SU-DHL-6 (cell line): ENCODE data around the gene TRAF4.

Experiments used
- CTCF ChIP-seq: fragments of 200-600 bp; sonication (generic); IDR thresholded peaks from one replicate; pipeline ENCODE4 v1.5.1; 2017; ENCODE audit warnings: antibody characterized with exemption, mild to moderate bottlenecking, low read length, moderate library complexity; ENCODE audit not compliant: insufficient read depth, poor library complexity, severe bottlenecking
- EZH2phosphoT487 ChIP-seq: fragments of 200-600 bp; sonication (generic), shearing (Covaris generic); conservative IDR thresholded peaks from 2 replicates; pipeline ENCODE4 v1.6.1; 2018; ENCODE audit warnings: mild to moderate bottlenecking, antibody characterized with exemption, low read length, moderate library complexity, mixed read lengths

- TF ChIP-seq EZH2phosphoT487 (no peak), CTCF (no peak)
Observed at GRCh38 chr17:28777178-28777577, 33.4 kb downstream of the TRAF4 start.
